H1 (cell line): ENCODE data around the gene ATP6V1G3. TPM values are rescaled to one million over a fixed set of nuclear protein-coding genes. Genes with fewer than 3 reads are reported as not detected.

Experiments used
- CTCF ChIA-PET: fragments of 300-600 bp; sonication (Branson Sonifier 250); formaldehyde crosslinking; loops from one replicate; lab custom pipeline; 2021; ENCODE audit not compliant: partially characterized antibody; lab: Charles Lee
- POLR2A ChIA-PET: fragments of 300-600 bp; sonication (Branson Sonifier 250); formaldehyde crosslinking; loops from one replicate; lab custom pipeline; 2021; ENCODE audit warnings: inconsistent platforms; ENCODE audit not compliant: partially characterized antibody; lab: Charles Lee
- DNase-seq, 2 experiments: peaks; one replicate each; pipeline versions ENCODE4 v3.0.0 to v3.0.0-alpha.2; 2010 to 2022; ENCODE audit warnings: low spot score in 2 of 2, low read depth in 1 of 2, mixed read lengths in 1 of 2
- FAIRE-seq: peaks from 2 replicates; lab custom pipeline; 2011; peaks lifted over from hg19 to GRCh38; lab: Jason Lieb, UNC
- H2AFZ ChIP-seq: 2 replicates; pipeline ENCODE4 v1.8.1; 2012; ENCODE audit warnings: low read length, inconsistent platforms
- H2AK5ac ChIP-seq: 2 replicates; pipeline ENCODE4 v1.6.1; 2013; ENCODE audit warnings: low read depth, low read length
- H2BK120ac ChIP-seq: replicated peaks from 2 replicates; pipeline ENCODE3; 2013; ENCODE audit warnings: low read depth, low read length, inconsistent platforms
- H2BK12ac ChIP-seq: 2 replicates; pipeline ENCODE4 v1.6.1; 2013; ENCODE audit warnings: low read depth, low read length
- H2BK15ac ChIP-seq: 2 replicates; pipeline ENCODE4 v1.6.1; 2013; ENCODE audit warnings: low read length
- H2BK20ac ChIP-seq: 2 replicates; pipeline ENCODE4 v1.6.1; 2013; ENCODE audit warnings: low read length
- H2BK5ac ChIP-seq: 2 replicates; pipeline ENCODE4 v1.6.1; 2013; ENCODE audit warnings: low read depth, low read length
- H3K14ac ChIP-seq: 2 replicates; pipeline ENCODE4 v1.6.1; 2013; ENCODE audit warnings: inconsistent platforms; ENCODE audit not compliant: insufficient read length
- H3K18ac ChIP-seq: 2 replicates; pipeline ENCODE4 v1.6.1; 2013; ENCODE audit warnings: low read length; ENCODE audit errors: extremely low read depth
- H3K23ac ChIP-seq: 2 replicates; pipeline ENCODE4 v1.6.1; 2013; ENCODE audit warnings: inconsistent platforms; ENCODE audit not compliant: insufficient read length
- H3K23me2 ChIP-seq: 2 replicates; pipeline ENCODE4 v1.6.1; 2013; ENCODE audit warnings: low read depth, low read length
- H3K27ac ChIP-seq: 2 replicates; pipeline ENCODE4 v1.6.1; 2011; ENCODE audit warnings: low read depth, low read length, inconsistent platforms
- H3K27me3 ChIP-seq, 4 experiments: replicated peaks in 1 of 4; 1 replicate in 1 of 4; 2 replicates in 3 of 4; pipeline versions ENCODE4 v1.6.1 to v1.8.1; 2011 to 2013; ENCODE audit warnings: low read length in 3 of 4, mild to moderate bottlenecking in 3 of 4, inconsistent platforms in 2 of 4, mixed read lengths in 2 of 4, moderate library complexity in 1 of 4; ENCODE audit not compliant: control insufficient read depth in 3 of 4, insufficient read depth in 3 of 4; ENCODE audit errors: extremely low read depth in 1 of 4
- H3K36me3 ChIP-seq, 4 experiments: 2 replicates each; pipeline versions ENCODE4 v1.6.1 to v1.8.1; 2011 to 2013; ENCODE audit warnings: mild to moderate bottlenecking in 4 of 4, low read length in 3 of 4, moderate library complexity in 2 of 4, control low read depth in 1 of 4, inconsistent platforms in 1 of 4; ENCODE audit not compliant: insufficient read depth in 4 of 4, control insufficient read depth in 2 of 4
- H3K4ac ChIP-seq: replicated peaks from 2 replicates; pipeline ENCODE3; 2013; ENCODE audit warnings: low read length, low read depth, mixed read lengths, inconsistent platforms; ENCODE audit not compliant: insufficient read length
- H3K4me1 ChIP-seq, 4 experiments: replicated peaks in 1 of 4; 1 replicate in 1 of 4; 2 replicates in 3 of 4; pipeline versions ENCODE4 v1.6.1 to v1.8.1; 2011 to 2013; ENCODE audit warnings: low read length in 3 of 4, inconsistent platforms in 2 of 4, mixed read lengths in 1 of 4; ENCODE audit not compliant: insufficient read depth in 4 of 4, control insufficient read depth in 3 of 4
- H3K4me2 ChIP-seq, 2 experiments: 2 replicates each; pipeline versions ENCODE4 v1.6.1 to v1.8.1; 2011 to 2013; ENCODE audit warnings: low read depth in 2 of 2, low read length in 2 of 2, control low read depth in 1 of 2, inconsistent platforms in 1 of 2, mild to moderate bottlenecking in 1 of 2; ENCODE audit not compliant: insufficient read depth in 1 of 2
- H3K4me3 ChIP-seq, 4 experiments: fragments of 200-600, 300-600 bp in 1 of 4; sonication (generic), shearing (Covaris generic), sonication (Bioruptor Twin) in 1 of 4; 2 replicates each; pipeline versions ENCODE4 v1.5.1 to v1.8.1; 2011 to 2016; ENCODE audit warnings: low read length in 4 of 4, low read depth in 3 of 4, control low read depth in 2 of 4, inconsistent platforms in 2 of 4, mild to moderate bottlenecking in 2 of 4, mixed read lengths in 1 of 4, moderate library complexity in 1 of 4; ENCODE audit not compliant: insufficient read depth in 2 of 4; ENCODE audit errors: extremely low read depth in 1 of 4
- H3K56ac ChIP-seq: replicated peaks from 2 replicates; pipeline ENCODE3; 2013; ENCODE audit warnings: low read depth, mild to moderate bottlenecking, mixed read lengths, low read length, inconsistent platforms; ENCODE audit not compliant: insufficient read length
- H3K79me1 ChIP-seq: 2 replicates; pipeline ENCODE4 v1.6.1; 2013; ENCODE audit warnings: low read depth, low read length, control low read depth
- H3K79me2 ChIP-seq, 2 experiments: 2 replicates each; pipeline versions ENCODE4 v1.6.1 to v1.8.1; 2012 to 2013; ENCODE audit warnings: low read length in 2 of 2, mild to moderate bottlenecking in 2 of 2, inconsistent platforms in 1 of 2; ENCODE audit not compliant: insufficient read depth in 2 of 2, control insufficient read depth in 1 of 2
- H3K9ac ChIP-seq, 4 experiments: replicated peaks in 1 of 4; 1 replicate in 1 of 4; 2 replicates in 3 of 4; pipeline versions ENCODE4 v1.6.1 to v1.8.1; 2011 to 2013; ENCODE audit warnings: low read depth in 3 of 4, low read length in 3 of 4, control low read depth in 2 of 4, mild to moderate bottlenecking in 2 of 4, moderate library complexity in 2 of 4, inconsistent platforms in 1 of 4; ENCODE audit errors: extremely low read depth in 1 of 4
- H3K9me3 ChIP-seq, 2 experiments: 2 replicates each; pipeline versions ENCODE4 v1.6.1 to v1.8.1; 2012 to 2013; ENCODE audit warnings: mild to moderate bottlenecking in 2 of 2, moderate library complexity in 2 of 2, control low read depth in 1 of 2, inconsistent platforms in 1 of 2, low read depth in 1 of 2, low read length in 1 of 2, mixed read lengths in 1 of 2; ENCODE audit not compliant: insufficient read depth in 2 of 2
- H4K20me1 ChIP-seq, 2 experiments: replicated peaks in 1 of 2; 2 replicates each; pipeline versions ENCODE3 to v1.8.1; 2011 to 2013; ENCODE audit warnings: inconsistent platforms in 2 of 2, low read length in 2 of 2, mild to moderate bottlenecking in 1 of 2; ENCODE audit not compliant: insufficient read depth in 2 of 2, control insufficient read depth in 1 of 2
- H4K5ac ChIP-seq: 2 replicates; pipeline ENCODE4 v1.6.1; 2013; ENCODE audit warnings: low read length, low read depth, mixed read lengths, inconsistent platforms; ENCODE audit not compliant: insufficient read length
- H4K8ac ChIP-seq: 2 replicates; pipeline ENCODE4 v1.8.0; 2013; ENCODE audit warnings: mild to moderate bottlenecking, moderate library complexity, low read length, inconsistent platforms; ENCODE audit not compliant: insufficient read depth; ENCODE audit errors: extremely low read depth
- H4K91ac ChIP-seq: replicated peaks from 2 replicates; pipeline ENCODE3; 2013; ENCODE audit warnings: low read length, mixed read lengths, inconsistent platforms; ENCODE audit not compliant: insufficient read length
- BCL11A ChIP-seq, 2 experiments: IDR thresholded peaks; one replicate each; pipeline ENCODE4 v1.6.1; 2011; ENCODE audit warnings: low read depth in 2 of 2, low read length in 2 of 2, mild to moderate bottlenecking in 2 of 2
- CTBP2 ChIP-seq: IDR thresholded peaks from 2 replicates; pipeline ENCODE4 v1.7.0; 2011; ENCODE audit warnings: borderline replicate concordance, mild to moderate bottlenecking, moderate library complexity, mixed read lengths, low read length; ENCODE audit not compliant: insufficient read depth, insufficient read length
- GTF2F1 ChIP-seq: IDR thresholded peaks from 2 replicates; pipeline ENCODE4 v1.6.1; 2012; ENCODE audit warnings: low read depth, low read length, improper control_type of control experiment, borderline replicate concordance
- RAD21 ChIP-seq, 2 experiments: IDR thresholded peaks in 1 of 2; conservative IDR thresholded peaks in 1 of 2; 2 replicates each; pipeline ENCODE4 v1.6.1; 2011; ENCODE audit warnings: low read depth in 2 of 2, low read length in 2 of 2, improper control_type of control experiment in 1 of 2, inconsistent platforms in 1 of 2, mild to moderate bottlenecking in 1 of 2, moderate library complexity in 1 of 2
- RBBP5 ChIP-seq: IDR thresholded peaks from 2 replicates; pipeline ENCODE4 v1.7.1; 2012; ENCODE audit warnings: low read depth, mild to moderate bottlenecking, inconsistent platforms, low read length, moderate library complexity, borderline replicate concordance
- RFX5 ChIP-seq: IDR thresholded peaks from 2 replicates; pipeline ENCODE4 v1.6.1; 2011; ENCODE audit warnings: low read depth, low read length, improper control_type of control experiment, borderline replicate concordance
- SIN3A ChIP-seq, 2 experiments: IDR thresholded peaks in 1 of 2; conservative IDR thresholded peaks in 1 of 2; 2 replicates each; pipeline ENCODE4 v1.6.1; 2011 to 2012; ENCODE audit warnings: low read length in 2 of 2, improper control_type of control experiment in 1 of 2, low read depth in 1 of 2, mild to moderate bottlenecking in 1 of 2
- SIRT6 ChIP-seq: IDR thresholded peaks from one replicate; pipeline ENCODE4 v1.7.1; 2012; ENCODE audit warnings: low read length, inconsistent platforms
- YY1 ChIP-seq: IDR thresholded peaks from 2 replicates; pipeline ENCODE4 v1.6.1; 2011; ENCODE audit warnings: low read depth, mild to moderate bottlenecking, low read length
- whole genome bisulfite sequencing, 2 experiments: shearing (Covaris generic) in 1 of 2; methylation state at CpG; one replicate each; pipeline versions ENCODE4 v1.1.6 to v1.1.7; 2013 to 2015; ENCODE audit warnings: low lambda C conversion rate in 2 of 2, mixed read lengths in 2 of 2, inconsistent platforms in 1 of 2, low coverage in 1 of 2, missing lambda C conversion rate in 1 of 2; ENCODE audit not compliant: insufficient replicate concordance in 2 of 2, insufficient coverage in 1 of 2, insufficient read length in 1 of 2; ENCODE audit errors: extremely low coverage in 1 of 2, missing lambda C conversion rate in 1 of 2; 5-methylcytosine and 5-hydroxymethylcytosine counted together
- polyA plus RNA-seq, 7 experiments: library from polyadenylated mRNA; depleted of rRNA in 3 of 7; stranded (reverse) in 5 of 7; unstranded in 2 of 7; fragments of >200 nt in 5 of 7; fragments of 200-250 nt in 2 of 7; gene quantifications; 1 replicate in 5 of 7; 2 replicates in 1 of 7; 4 replicates in 1 of 7; pipeline versions ENCODE4 v1.2.1 to v1.2.3, GENCODE V29; 2011 to 2013; ENCODE audit warnings: missing spikeins in 2 of 7, mixed read lengths in 2 of 7
- total RNA-seq: library from RNA; stranded (reverse); fragmentation: NEBNext Ultra II Directional; extraction: Animal tissue kit (Norgen Biotek cat#: 25700); gene quantifications from 2 replicates; pipeline ENCODE4 v1.2.1, GENCODE V29; 2021
- TF ChIP-seq, protein P1 (sequence below): IDR thresholded peaks from 2 replicates; pipeline ENCODE4 v1.6.1; 2012; ENCODE audit warnings: low read length, inconsistent platforms
- TF ChIP-seq, protein P2 (sequence below): IDR thresholded peaks from 2 replicates; pipeline ENCODE4 v1.6.1; 2011; ENCODE audit warnings: low read depth, mild to moderate bottlenecking, low read length; ENCODE audit not compliant: insufficient read depth

Gene ATP6V1G3
- total and polyA plus RNA-seq, 2 of the 8 experiments (the other 6 are each of a cell fraction or from before 2014, with no cell fraction given) = not detected

DNA sequence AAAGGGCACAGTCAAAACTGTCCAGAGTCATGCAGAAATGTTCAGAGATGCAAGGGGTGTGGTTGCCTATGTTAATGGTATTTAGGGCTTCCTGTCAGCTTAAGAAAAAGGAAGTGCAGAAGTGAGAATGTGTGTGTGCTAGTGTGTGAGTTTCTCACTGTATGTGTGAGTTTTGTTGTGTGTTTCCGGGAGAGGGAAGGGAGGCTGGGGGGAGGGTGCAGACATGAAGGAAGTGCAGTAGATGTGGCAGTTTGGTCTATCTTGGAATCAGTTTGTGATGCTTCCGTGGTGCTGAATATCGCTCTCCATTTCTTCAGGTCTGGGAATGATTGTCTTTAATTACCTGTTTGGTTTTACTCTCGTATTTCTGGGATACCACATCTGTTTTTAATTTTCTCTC is 16.5 kb upstream of the ATP6V1G3 start:
- CTCF ChIA-PET = no interaction called here
- peak overlapping the region; percentile 36; the same call in 1 of the 2 replicates for H2AFZ ChIP-seq
- TF ChIP-seq SIRT6 = no peak
- TF ChIP-seq YY1 = no peak
- TF ChIP-seq RAD21 (IDR thresholded peaks at IDR 0.05 in 1 of 2, conservative IDR thresholded peaks at IDR 0.05 in 1 of 2; ENCODE audit: low read depth in 2 of 2, low read length in 2 of 2) = no peak
- no peak for TF ChIP-seq CTBP2
- TF ChIP-seq SIN3A (conservative IDR thresholded peaks at IDR 0.05 in 1 of 2, IDR thresholded peaks at IDR 0.05 in 1 of 2; ENCODE audit: low read depth in 1 of 2, low read length in 2 of 2) = no peak
- TF ChIP-seq RFX5 = no peak
- no peak for TF ChIP-seq RBBP5
- TF ChIP-seq GTF2F1 = no peak
- TF ChIP-seq, protein P1, sequence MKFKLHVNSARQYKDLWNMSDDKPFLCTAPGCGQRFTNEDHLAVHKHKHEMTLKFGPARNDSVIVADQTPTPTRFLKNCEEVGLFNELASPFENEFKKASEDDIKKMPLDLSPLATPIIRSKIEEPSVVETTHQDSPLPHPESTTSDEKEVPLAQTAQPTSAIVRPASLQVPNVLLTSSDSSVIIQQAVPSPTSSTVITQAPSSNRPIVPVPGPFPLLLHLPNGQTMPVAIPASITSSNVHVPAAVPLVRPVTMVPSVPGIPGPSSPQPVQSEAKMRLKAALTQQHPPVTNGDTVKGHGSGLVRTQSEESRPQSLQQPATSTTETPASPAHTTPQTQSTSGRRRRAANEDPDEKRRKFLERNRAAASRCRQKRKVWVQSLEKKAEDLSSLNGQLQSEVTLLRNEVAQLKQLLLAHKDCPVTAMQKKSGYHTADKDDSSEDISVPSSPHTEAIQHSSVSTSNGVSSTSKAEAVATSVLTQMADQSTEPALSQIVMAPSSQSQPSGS = no peak
- TF ChIP-seq, protein P2, sequence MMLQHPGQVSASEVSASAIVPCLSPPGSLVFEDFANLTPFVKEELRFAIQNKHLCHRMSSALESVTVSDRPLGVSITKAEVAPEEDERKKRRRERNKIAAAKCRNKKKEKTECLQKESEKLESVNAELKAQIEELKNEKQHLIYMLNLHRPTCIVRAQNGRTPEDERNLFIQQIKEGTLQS = no peak
- TF ChIP-seq BCL11A (IDR thresholded peaks at IDR 0.05; ENCODE audit: low read depth in 2 of 2, low read length in 2 of 2) = no peak

More for the DNA sequence above, 16.5 kb upstream of the ATP6V1G3 start:
- no peak overlapping the region for H4K8ac ChIP-seq
- POLR2A ChIA-PET = no interaction called here
- H3K4ac ChIP-seq = no peak overlapping the region
- H4K5ac ChIP-seq = no peak overlapping the region
- no peak for FAIRE-seq
- H2AK5ac ChIP-seq = no peak overlapping the region
- H3K79me2 ChIP-seq = no peaks in the 10 kb centered on the region
- no peak overlapping the region for H2BK15ac ChIP-seq
- H3K4me2 ChIP-seq = no peak overlapping the region
- no peaks in the 10 kb centered on the region for H4K20me1 ChIP-seq
- no peak overlapping the region for H2BK20ac ChIP-seq
- no peaks in the 10 kb centered on the region for H3K27me3 ChIP-seq
- H4K91ac ChIP-seq = no peak overlapping the region
- no peak overlapping the region for H3K27ac ChIP-seq
- no peak overlapping the region for H3K9ac ChIP-seq
- H3K9me3 ChIP-seq = no peaks in the 10 kb centered on the region
- H2BK120ac ChIP-seq = no peak overlapping the region
- H3K14ac ChIP-seq = no peak overlapping the region
- DNase-seq = no peak
- no peak overlapping the region for H3K23ac ChIP-seq
- WGBS, 2 experiments = 94% methylated on average over 4 of the region's 4 CpGs; no CpG with 5 or more reads in 1 of the 2 experiments
- no peak overlapping the region for H3K18ac ChIP-seq
- H3K36me3 ChIP-seq = no peaks in the 10 kb centered on the region
- no peaks in the 10 kb centered on the region for H3K79me1 ChIP-seq
- H3K4me1 ChIP-seq = no peaks in the 10 kb centered on the region
- H3K4me3 ChIP-seq = no peak overlapping the region
- no peaks in the 10 kb centered on the region for H3K23me2 ChIP-seq
- H2BK12ac ChIP-seq = no peak overlapping the region
- H3K56ac ChIP-seq = no peak overlapping the region
- no peak overlapping the region for H2BK5ac ChIP-seq
